Choroid plexus epithelial cell (primary cell): ENCODE measurements around the gene IL1RN.
A peak's percentile ranks its signal among the peaks of the same experiment; 100 is the strongest.

ENCODE experiments used
- DNase-seq: peaks from one replicate; pipeline ENCODE4 v3.0.0-alpha.2; 2010; ENCODE audit warnings: low read depth
- H3K4me3 ChIP-seq: 2 replicates; pipeline ENCODE4 v1.5.1; 2011; ENCODE audit warnings: low read depth, mild to moderate bottlenecking, control low read depth, low read length, moderate library complexity
- CTCF ChIP-seq: conservative IDR thresholded peaks from 2 replicates; pipeline ENCODE4 v1.5.1; 2011; ENCODE audit warnings: low read depth, mild to moderate bottlenecking, control low read depth, inconsistent platforms, low read length, moderate library complexity

The IL1RN gene

GRCh38 chr2:113120861-113121260 is 6.5 kb upstream of the IL1RN start:
- no peak for DNase-seq
- TF ChIP-seq CTCF = no peak
- no peak overlapping the region for H3K4me3 ChIP-seq

- TF ChIP-seq CTCF = no peak
- DNase-seq = no peak
- no peak overlapping the region for H3K4me3 ChIP-seq
These were observed 5.0 kb upstream of the IL1RN start for GRCh38 chr2:113122364-113122763.

- TF ChIP-seq CTCF = no peak
- DNase-seq = no peak
- H3K4me3 ChIP-seq = no peak overlapping the region
These were observed 3.7 kb upstream of the IL1RN start for GRCh38 chr2:113123726-113124125.

- no peak for TF ChIP-seq CTCF
- DNase-seq = peak; percentile 36
- no peak overlapping the region for H3K4me3 ChIP-seq
These were observed 3.0 kb upstream of the IL1RN start for GRCh38 chr2:113124181-113124961.

- no peak for TF ChIP-seq CTCF
- no peak for DNase-seq
These were observed 2.2 kb upstream of the IL1RN start for GRCh38 chr2:113124984-113125855.

GRCh38 chr2:113127646-113128570 is 510 bp downstream of the IL1RN start:
- H3K4me3 ChIP-seq = no peak overlapping the region
- no peak for DNase-seq
- no peak for TF ChIP-seq CTCF

More at GRCh38 chr2:113124984-113125855, 2.2 kb upstream of the IL1RN start:
- H3K4me3 ChIP-seq = no peak overlapping the region
